HG02642 (cell line): ENCODE data around the gene ORC6.
"Not testable (repeated sequence)": the region's sequence is repeated elsewhere in the genome, so short reads cannot be mapped to it uniquely, and the experiment has no call there.

Source experiments
- ATAC-seq: cut with Tn5 transposase; IDR thresholded peaks from one replicate; pipeline ENCODE4 v1.9.1; 2021; ENCODE audit warnings: mild to moderate bottlenecking; ENCODE audit not compliant: unreplicated experiment, poor library complexity

The ORC6 gene

GRCh38 chr16:46689365-46690280 lies at the start of gene ORC6:
ORC6 (plus strand) TSS chr16:46689659; CDS start chr16:46689706, 47 bp downstream.
- peak; percentile 80 for ATAC-seq

- ATAC-seq = no peak
Observed at GRCh38 chr16:46648656-46649055, 40.8 kb upstream of the ORC6 start.

GRCh38 chr16:46649588-46650253 lies 39.7 kb upstream of the ORC6 start:
- ATAC-seq = no peak

- no peak for ATAC-seq
Observed at GRCh38 chr16:46650254-46650623, 39.2 kb upstream of the ORC6 start.

GRCh38 chr16:46651305-46651704 lies 38.2 kb upstream of the ORC6 start:
- no peak for ATAC-seq

GRCh38 chr16:46658925-46659324 lies 30.5 kb upstream of the ORC6 start:
- peak; percentile 96 for ATAC-seq

- no peak for ATAC-seq
Observed at GRCh38 chr16:46662123-46662522, 27.3 kb upstream of the ORC6 start.

GRCh38 chr16:46673320-46674013 lies 16.0 kb upstream of the ORC6 start:
- peak; percentile 76 for ATAC-seq

- ATAC-seq = not testable (repeated sequence)
Observed at GRCh38 chr16:46677943-46678342, 11.5 kb upstream of the ORC6 start.

- not testable (repeated sequence) for ATAC-seq
Observed at GRCh38 chr16:46681867-46682266, 7.6 kb upstream of the ORC6 start.

- ATAC-seq = no peak
Observed at GRCh38 chr16:46686815-46687473, 2.5 kb upstream of the ORC6 start.

- ATAC-seq = no peak
Observed at GRCh38 chr16:46687486-46687885, 2.0 kb upstream of the ORC6 start.

- ATAC-seq = no peak
Observed at GRCh38 chr16:46688101-46688653, 1.3 kb upstream of the ORC6 start.

- peak; percentile 89 for ATAC-seq
Observed at GRCh38 chr16:46688654-46689364, 650 bp upstream of the ORC6 start, which contains the start of gene VPS35. VPS35 (minus strand) TSS chr16:46689178; CDS start chr16:46689133, 45 bp downstream.

- ATAC-seq = no peak
Observed at GRCh38 chr16:46690281-46691178, 1.1 kb downstream of the ORC6 start.

GRCh38 chr16:46691726-46692125 lies 2.3 kb downstream of the ORC6 start:
- no peak for ATAC-seq

GRCh38 chr16:46693598-46693997 lies 4.1 kb downstream of the ORC6 start:
- no peak for ATAC-seq

- no peak for ATAC-seq
Observed at GRCh38 chr16:46695937-46696336, 6.5 kb downstream of the ORC6 start.
